Endothelial cell of umbilical vein (primary cell): ENCODE data around the gene NACAD. TPM values are rescaled to one million over a fixed set of nuclear protein-coding genes. Genes with fewer than 3 reads are reported as not detected.

ENCODE experiments used
- BruUV-seq: library from RNA; stranded (reverse); fragments of 400-500 nt; replicated peaks from 2 replicates; lab custom pipeline; 2021; lab: Mats Ljungman, UMichigan
- CTCF ChIA-PET: fragments of 300-600, 350-600 bp; sonication (Branson Sonifier 250); formaldehyde crosslinking; loops from one replicate; lab custom pipeline; 2021; ENCODE audit warnings: antibody characterized with exemption, inconsistent platforms; lab: Charles Lee
- POLR2A ChIA-PET: fragments of 300-600, 350-600 bp; sonication (Branson Sonifier 250); formaldehyde crosslinking; loops from one replicate; lab custom pipeline; 2021; ENCODE audit warnings: antibody characterized with exemption, inconsistent platforms; lab: Charles Lee
- DNase-seq: peaks from one replicate; pipeline ENCODE4 v3.0.0-alpha.2; 2011; ENCODE audit warnings: low read depth, low spot score
- FAIRE-seq: peaks from 2 replicates; lab custom pipeline; 2011; peaks lifted over from hg19 to GRCh38; lab: Jason Lieb, UNC
- H2AFZ ChIP-seq: 2 replicates; pipeline ENCODE4 v1.6.0; 2012; ENCODE audit warnings: low read depth, low read length, control low read depth, inconsistent platforms
- H3K27ac ChIP-seq: 2 replicates; pipeline ENCODE4 v1.5.1; 2011; ENCODE audit warnings: low read depth, mild to moderate bottlenecking, control low read depth, low read length, moderate library complexity; ENCODE audit not compliant: insufficient read depth
- H3K27me3 ChIP-seq, 2 experiments: 2 replicates each; pipeline versions ENCODE4 v1.6.0 to v1.6.1; 2011; ENCODE audit warnings: low read length in 2 of 2, mixed read lengths in 1 of 2; ENCODE audit not compliant: control insufficient read depth in 2 of 2, insufficient read depth in 2 of 2
- H3K36me3 ChIP-seq, 2 experiments: 2 replicates in 1 of 2; 3 replicates in 1 of 2; pipeline ENCODE4 v1.5.1; 2011; ENCODE audit warnings: low read length in 2 of 2, mild to moderate bottlenecking in 1 of 2, moderate library complexity in 1 of 2; ENCODE audit not compliant: control insufficient read depth in 2 of 2, insufficient read depth in 2 of 2; ENCODE audit errors: extremely low read depth in 1 of 2
- H3K4me1 ChIP-seq: 3 replicates; pipeline ENCODE4 v1.5.1; 2011; ENCODE audit warnings: mild to moderate bottlenecking, low read length; ENCODE audit not compliant: control insufficient read depth, insufficient read depth; ENCODE audit errors: extremely low read depth
- H3K4me2 ChIP-seq: 2 replicates; pipeline ENCODE4 v1.6.1; 2011; ENCODE audit warnings: low read length, control low read depth, mixed read lengths; ENCODE audit not compliant: insufficient read depth
- H3K4me3 ChIP-seq, 3 experiments: fragments of 200-600 bp in 1 of 3; sonication (generic), shearing (Covaris generic) in 1 of 3; replicated peaks in 1 of 3; 2 replicates each; pipeline ENCODE4 v1.5.1; 2011 to 2016; ENCODE audit warnings: control low read depth in 3 of 3, low read length in 3 of 3, mild to moderate bottlenecking in 2 of 3, inconsistent platforms in 1 of 3, low read depth in 1 of 3, moderate library complexity in 1 of 3; ENCODE audit not compliant: insufficient read depth in 1 of 3
- H3K79me2 ChIP-seq: 2 replicates; pipeline ENCODE4 v1.6.0; 2012; ENCODE audit warnings: low read length, inconsistent platforms; ENCODE audit not compliant: control insufficient read depth, insufficient read depth
- H3K9ac ChIP-seq: replicated peaks from 2 replicates; pipeline ENCODE3; 2011; ENCODE audit warnings: low read length, control low read depth; ENCODE audit not compliant: insufficient read depth; ENCODE audit errors: extremely low read depth
- H3K9me1 ChIP-seq: replicated peaks from 3 replicates; pipeline ENCODE4 v1.6.0; 2011; ENCODE audit warnings: mild to moderate bottlenecking, low read length; ENCODE audit not compliant: control insufficient read depth, insufficient read depth; ENCODE audit errors: extremely low read depth
- H3K9me3 ChIP-seq: replicated peaks from 2 replicates; pipeline ENCODE4 v1.5.1; 2012; ENCODE audit warnings: low read length, inconsistent platforms; ENCODE audit not compliant: control insufficient read depth, insufficient read depth
- H4K20me1 ChIP-seq: replicated peaks from 2 replicates; pipeline ENCODE3; 2011; ENCODE audit warnings: mild to moderate bottlenecking, low read length; ENCODE audit not compliant: control insufficient read depth, insufficient read depth; ENCODE audit errors: extremely low read depth
- EZH2 ChIP-seq: IDR thresholded peaks from 2 replicates; pipeline ENCODE4 v1.6.1; 2012; ENCODE audit warnings: borderline replicate concordance, low read depth, mild to moderate bottlenecking, moderate library complexity, low read length, inconsistent platforms; ENCODE audit not compliant: severe bottlenecking
- FOS ChIP-seq: IDR thresholded peaks from 2 replicates; pipeline ENCODE4 v1.6.1; 2011; ENCODE audit warnings: mild to moderate bottlenecking, low read length, moderate library complexity, borderline replicate concordance; ENCODE audit not compliant: insufficient read depth
- GATA2 ChIP-seq: IDR thresholded peaks from 2 replicates; pipeline ENCODE4 v1.7.0; 2011; ENCODE audit warnings: low read depth, mild to moderate bottlenecking, moderate library complexity, mixed read lengths, low read length; ENCODE audit not compliant: insufficient read length, insufficient read depth
- JUN ChIP-seq: IDR thresholded peaks from 2 replicates; pipeline ENCODE4 v1.6.1; 2011; ENCODE audit warnings: borderline replicate concordance, low read depth; ENCODE audit not compliant: insufficient read length, insufficient read depth
- MYC ChIP-seq: IDR thresholded peaks from one replicate; pipeline ENCODE4 v1.6.1; 2011; ENCODE audit warnings: mild to moderate bottlenecking, low read depth, low read length
- POLR2A ChIP-seq: IDR thresholded peaks from 2 replicates; pipeline ENCODE4 v1.6.1; 2012; ENCODE audit warnings: low read depth, mild to moderate bottlenecking, control low read depth, low read length
- POLR2AphosphoS5 ChIP-seq: IDR thresholded peaks from 2 replicates; pipeline ENCODE4 v1.6.1; 2012; ENCODE audit warnings: low read depth, mild to moderate bottlenecking, control low read depth, low read length, moderate library complexity; ENCODE audit not compliant: insufficient read depth
- dilution Hi-C: fragments of 300-500 bp; cut with MboI; formaldehyde crosslinking; loops from one replicate; pipeline ENCODE4 v1.15.0; 2019; ENCODE audit warnings: low sequenced_read_pairs; ENCODE audit not compliant: extremely low pct_ligation_motif_present
- intact Hi-C: fragments of 100-400 bp; cut with micrococcal nuclease; formaldehyde crosslinking; loops from one replicate; pipeline ENCODE4 v1.10.0; 2022
- polyA plus RNA-seq, 4 experiments: library from polyadenylated mRNA; depleted of rRNA in 3 of 4; stranded (reverse) in 3 of 4; unstranded in 1 of 4; fragments of >200 nt; gene quantifications; 2 replicates each; pipeline versions ENCODE4 v1.2.1 to v1.2.3, GENCODE V29; 2011 to 2012; ENCODE audit warnings: missing spikeins in 1 of 4
- total RNA-seq: library from RNA; stranded (reverse); gene quantifications from 2 replicates; pipeline ENCODE4 v1.2.3, GENCODE V29; 2021
- TF ChIP-seq, protein P1 (sequence below), 2 donors: IDR thresholded peaks; 1 replicate in 1 of 2; 2 replicates in 1 of 2; pipeline ENCODE4 v1.5.1; 2011; ENCODE audit warnings: low read length in 2 of 2, mild to moderate bottlenecking in 2 of 2, moderate library complexity in 2 of 2, control low read depth in 1 of 2, inconsistent platforms in 1 of 2, low read depth in 1 of 2; ENCODE audit not compliant: insufficient read depth in 1 of 2; ENCODE audit errors: extremely low read depth in 1 of 2
- TF ChIP-seq, protein P2 (sequence below): IDR thresholded peaks from 2 replicates; pipeline ENCODE4 v1.6.1; 2011; ENCODE audit not compliant: insufficient read depth, insufficient read length

NACAD gene
- total and polyA plus RNA-seq, 2 donors (not counting 3 experiments of a cell fraction or from before 2014, with no cell fraction given): 1.4 to 6.6 TPM

DNA sequence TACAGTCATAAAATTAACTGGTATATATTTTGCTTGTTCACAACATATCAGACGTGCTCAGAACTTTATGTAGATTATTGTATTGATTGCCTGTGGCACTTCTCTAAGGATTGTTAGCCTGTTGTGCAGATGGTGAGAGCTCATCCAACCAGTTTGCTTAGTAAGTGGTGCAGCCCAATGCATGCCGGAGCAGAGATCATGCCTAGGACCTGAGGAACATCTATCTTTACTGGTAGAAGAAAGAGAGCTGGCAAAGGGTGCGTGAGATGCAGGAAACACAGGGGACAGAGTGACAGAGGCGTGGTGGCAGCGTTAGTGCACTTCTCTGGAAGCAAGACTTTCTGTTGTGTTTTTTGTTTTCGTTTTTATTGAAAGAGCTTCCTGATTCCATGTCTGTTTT lies 52.9 kb downstream of the NACAD start:
- no peak for FAIRE-seq
- CTCF ChIA-PET: interaction anchor here (1.0 to 3.6 kb wide), 3 partner anchors 9 to 62 kb away, joined by 3 to 9 read pairs (median 3); no protein-coding TSS in a partner anchor
- intact Hi-C loops: no loop called here

DNA sequence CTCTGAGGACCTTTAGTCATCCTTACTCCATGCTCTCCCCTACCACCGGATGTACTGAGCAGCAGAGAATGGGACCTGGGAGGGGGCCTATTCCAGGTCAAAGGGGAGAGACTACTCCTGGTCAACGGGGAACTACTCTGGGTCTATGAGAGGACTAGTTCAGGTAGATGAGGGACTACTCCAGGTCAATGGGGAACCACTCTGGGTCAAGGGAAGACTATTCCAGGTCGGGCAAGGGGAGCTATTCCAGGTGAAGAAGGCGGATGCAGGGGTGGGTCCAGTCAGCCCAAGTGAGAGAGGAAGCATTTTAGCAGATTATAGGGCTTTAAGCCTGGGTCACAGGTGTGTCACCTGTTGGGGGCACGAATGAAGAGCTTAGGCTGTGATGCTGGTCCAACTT lies 53.4 kb downstream of the NACAD start:
- BruUV-seq: no TSS peak
- no peaks in the 10 kb centered on the region for H3K27me3 ChIP-seq
- no peak overlapping the region for H3K4me3 ChIP-seq
- dilution Hi-C loops (no loop called here), intact Hi-C loops (no loop called here)
- H4K20me1 ChIP-seq: peaks cover 4% of the 10 kb centered on the region
- H3K4me2 ChIP-seq: no peak overlapping the region
- H3K79me2 ChIP-seq: peaks cover 44% of the 10 kb centered on the region
- TF ChIP-seq, protein P1, sequence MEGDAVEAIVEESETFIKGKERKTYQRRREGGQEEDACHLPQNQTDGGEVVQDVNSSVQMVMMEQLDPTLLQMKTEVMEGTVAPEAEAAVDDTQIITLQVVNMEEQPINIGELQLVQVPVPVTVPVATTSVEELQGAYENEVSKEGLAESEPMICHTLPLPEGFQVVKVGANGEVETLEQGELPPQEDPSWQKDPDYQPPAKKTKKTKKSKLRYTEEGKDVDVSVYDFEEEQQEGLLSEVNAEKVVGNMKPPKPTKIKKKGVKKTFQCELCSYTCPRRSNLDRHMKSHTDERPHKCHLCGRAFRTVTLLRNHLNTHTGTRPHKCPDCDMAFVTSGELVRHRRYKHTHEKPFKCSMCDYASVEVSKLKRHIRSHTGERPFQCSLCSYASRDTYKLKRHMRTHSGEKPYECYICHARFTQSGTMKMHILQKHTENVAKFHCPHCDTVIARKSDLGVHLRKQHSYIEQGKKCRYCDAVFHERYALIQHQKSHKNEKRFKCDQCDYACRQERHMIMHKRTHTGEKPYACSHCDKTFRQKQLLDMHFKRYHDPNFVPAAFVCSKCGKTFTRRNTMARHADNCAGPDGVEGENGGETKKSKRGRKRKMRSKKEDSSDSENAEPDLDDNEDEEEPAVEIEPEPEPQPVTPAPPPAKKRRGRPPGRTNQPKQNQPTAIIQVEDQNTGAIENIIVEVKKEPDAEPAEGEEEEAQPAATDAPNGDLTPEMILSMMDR (IDR thresholded peaks at IDR 0.05; ENCODE audit: extremely low read depth in 1 of 2, insufficient read depth in 1 of 2, low read depth in 1 of 2, low read length in 2 of 2): no peak
- TF ChIP-seq, protein P2, sequence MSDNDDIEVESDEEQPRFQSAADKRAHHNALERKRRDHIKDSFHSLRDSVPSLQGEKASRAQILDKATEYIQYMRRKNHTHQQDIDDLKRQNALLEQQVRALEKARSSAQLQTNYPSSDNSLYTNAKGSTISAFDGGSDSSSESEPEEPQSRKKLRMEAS: no peak
- TF ChIP-seq EZH2 (no peak), FOS (no peak), GATA2 (no peak), POLR2A (no peak), POLR2AphosphoS5 (no peak), MYC (no peak), JUN (no peak)
- CTCF ChIA-PET: interaction anchor here (1.1 to 3.6 kb wide), 2 partner anchors 8 to 62 kb away, joined by 3 to 9 read pairs; no protein-coding TSS in a partner anchor
- H3K4me1 ChIP-seq: no peaks in the 10 kb centered on the region
- H2AFZ ChIP-seq: no peak overlapping the region
- H3K9me3 ChIP-seq: no peaks in the 10 kb centered on the region
- no peak for FAIRE-seq
- H3K9me1 ChIP-seq: no peaks in the 10 kb centered on the region
- no peak overlapping the region for H3K27ac ChIP-seq
- POLR2A ChIA-PET: no interaction called here
- H3K9ac ChIP-seq: no peak overlapping the region
- H3K36me3 ChIP-seq: peaks cover 0 to 10% of the 10 kb centered on the region in 2 experiments
- no peak for DNase-seq

More for the DNA sequence above, 52.9 kb downstream of the NACAD start:
- no peak for DNase-seq
- no peak overlapping the region for H2AFZ ChIP-seq
- peaks cover 2 to 10% of the 10 kb centered on the region in 2 experiments for H3K36me3 ChIP-seq
- H3K9ac ChIP-seq: no peak overlapping the region
- dilution Hi-C loops: no loop called here
- no peak overlapping the region for H3K4me2 ChIP-seq
- no peak overlapping the region for H3K4me3 ChIP-seq
- peaks cover 4% of the 10 kb centered on the region for H4K20me1 ChIP-seq
- no TSS peak for BruUV-seq
- H3K79me2 ChIP-seq: peaks cover 44% of the 10 kb centered on the region
- H3K4me1 ChIP-seq: no peaks in the 10 kb centered on the region
- POLR2A ChIA-PET: no interaction called here
- no peaks in the 10 kb centered on the region for H3K9me1 ChIP-seq
- no peaks in the 10 kb centered on the region for H3K9me3 ChIP-seq
- no peaks in the 10 kb centered on the region for H3K27me3 ChIP-seq
- TF ChIP-seq EZH2 (no peak), JUN (no peak)
- TF ChIP-seq, protein P1 (IDR thresholded peaks at IDR 0.05; ENCODE audit: extremely low read depth in 1 of 2, insufficient read depth in 1 of 2, low read depth in 1 of 2, low read length in 2 of 2): no peak
- H3K27ac ChIP-seq: no peak overlapping the region
